Adrenal gland (tissue), 5 donors: ENCODE measurements around the gene FARP2.
"Not testable (repeated sequence)": the region's sequence is repeated elsewhere in the genome, so short reads cannot be mapped to it uniquely, and the experiment has no call there.

ENCODE experiments used
- CTCF ChIP-seq, 6 experiments: fragments of 450-650 bp in 4 of 6; fragments of 200-600 bp in 2 of 6; sonication (generic) in 1 of 6; IDR thresholded peaks; 1 replicate in 5 of 6; 2 replicates in 1 of 6; pipeline versions ENCODE4 v1.5.1 to v1.8.0; 2016 to 2021; ENCODE audit warnings: antibody characterized with exemption in 6 of 6, mild to moderate bottlenecking in 2 of 6, moderate library complexity in 1 of 6
- POLR2A ChIP-seq, 2 donors: fragments of 450-650 bp; IDR thresholded peaks; one replicate each; pipeline ENCODE4 v1.6.1; 2017; ENCODE audit warnings: antibody characterized with exemption in 2 of 2, mild to moderate bottlenecking in 2 of 2, moderate library complexity in 1 of 2
- donor health status: DM: no; HTN: no; CAD: no.

- not testable (repeated sequence) for TF ChIP-seq CTCF, POLR2A (IDR thresholded peaks at IDR 0.05)
These were observed 97.8 kb downstream of the FARP2 start for GRCh38 chr2:241453919-241454318.
